Activated CD4-positive, alpha-beta memory T cell treated with anti-CD3 and anti-CD28 coated beads for 36 hours (primary cell): ENCODE measurements around the gene GNB4. TPM values are rescaled to one million over a fixed set of nuclear protein-coding genes. Genes with fewer than 3 reads are reported as not detected.

ENCODE experiments used
- CTCF ChIA-PET: fragments of 350-600 bp; sonication (Branson Sonifier 250); formaldehyde crosslinking; loops from one replicate; lab custom pipeline; 2021; ENCODE audit warnings: antibody characterized with exemption, inconsistent platforms; lab: Charles Lee
- POLR2A ChIA-PET: fragments of 350-600 bp; sonication (Branson Sonifier 250); formaldehyde crosslinking; loops from one replicate; lab custom pipeline; 2021; ENCODE audit warnings: antibody characterized with exemption; lab: Charles Lee
- DNase-seq: peaks from one replicate; pipeline ENCODE4 v3.0.0-alpha.2; 2020
- H3K27ac Mint-ChIP-seq: one replicate; pipeline ENCODE4 v1.8.0; 2021; ENCODE audit warnings: mixed read lengths
- H3K27me3 Mint-ChIP-seq: one replicate; pipeline ENCODE4 v1.8.0; 2021; ENCODE audit warnings: mixed read lengths
- H3K36me3 Mint-ChIP-seq: one replicate; pipeline ENCODE4 v1.8.0; 2021; ENCODE audit warnings: mixed read lengths
- H3K4me1 Mint-ChIP-seq: one replicate; pipeline ENCODE4 v1.8.0; 2021; ENCODE audit warnings: low read depth, mixed read lengths
- H3K4me3 Mint-ChIP-seq: one replicate; pipeline ENCODE4 v1.8.0; 2021; ENCODE audit warnings: mild to moderate bottlenecking, mixed read lengths
- H3K9me3 Mint-ChIP-seq: one replicate; pipeline ENCODE4 v1.8.0; 2021; ENCODE audit warnings: mixed read lengths
- intact Hi-C: fragments of 100-400 bp; cut with micrococcal nuclease; formaldehyde crosslinking; loops from one replicate; pipeline ENCODE4 v1.15.1; 2023
- total RNA-seq, 2 experiments: library from RNA; stranded (reverse); gene quantifications; one replicate each; pipeline ENCODE4 v1.2.3, GENCODE V29; 2021

GNB4 gene
- total RNA-seq, 2 experiments from 2014 or later: 0.51 to 0.59 TPM

- Mint-ChIP-seq H3K4me1 (no peaks in the 10 kb centered on the region), H3K4me3 (no peak overlapping the region), H3K27me3 (peaks cover 2% of the 10 kb centered on the region), H3K9me3 (no peaks in the 10 kb centered on the region), H3K27ac (no peak overlapping the region), H3K36me3 (no peaks in the 10 kb centered on the region)
- no peak for DNase-seq
- ChIA-PET CTCF (no interaction called here), POLR2A (no interaction called here)
- intact Hi-C loops: no loop called here
Measured at GRCh38 chr3:179432021-179432420, 19.2 kb downstream of the GNB4 start.

DNA sequence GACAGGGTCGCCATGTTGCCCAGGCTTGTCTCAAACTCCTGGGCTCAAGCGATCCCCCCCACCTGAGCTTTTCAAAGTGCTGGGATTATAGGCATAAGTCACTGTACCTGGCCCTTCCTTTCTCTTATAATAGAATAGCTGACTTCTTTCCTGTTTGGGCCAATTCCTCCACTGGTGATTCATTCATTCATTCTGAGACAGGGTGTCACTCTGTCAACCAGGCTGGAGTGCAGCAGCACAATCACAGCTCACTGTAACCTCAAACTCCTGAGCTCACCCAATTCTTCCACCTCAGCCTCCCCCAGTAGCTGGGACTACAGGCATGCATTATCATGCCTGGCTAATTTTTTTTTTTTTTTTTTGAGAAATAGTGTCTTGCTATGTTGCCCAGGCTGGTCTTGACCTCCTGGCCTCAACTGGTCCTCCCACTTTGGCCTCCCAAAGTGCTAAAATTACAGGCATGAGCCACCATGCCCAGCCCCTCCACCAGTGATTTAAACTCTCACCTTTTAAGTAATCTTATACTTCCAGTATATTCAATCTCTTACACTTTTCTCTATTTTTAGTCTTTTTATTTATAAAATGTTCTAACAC is 20.9 kb downstream of the GNB4 start:
- POLR2A ChIA-PET: no interaction called here
- H3K4me3 Mint-ChIP-seq: no peak overlapping the region
- H3K27me3 Mint-ChIP-seq: peaks cover 2% of the 10 kb centered on the region
- intact Hi-C loops: no loop called here
- CTCF ChIA-PET: no interaction called here
- H3K4me1 Mint-ChIP-seq: no peaks in the 10 kb centered on the region
- no peak overlapping the region for H3K27ac Mint-ChIP-seq
- H3K36me3 Mint-ChIP-seq: no peaks in the 10 kb centered on the region
- DNase-seq: no peak
- no peaks in the 10 kb centered on the region for H3K9me3 Mint-ChIP-seq

GRCh38 chr3:179428876-179429548 is 22.3 kb downstream of the GNB4 start:
- Mint-ChIP-seq H3K27ac (no peak overlapping the region), H3K27me3 (peaks cover 2% of the 10 kb centered on the region), H3K4me1 (no peaks in the 10 kb centered on the region), H3K36me3 (no peaks in the 10 kb centered on the region), H3K4me3 (no peak overlapping the region), H3K9me3 (no peaks in the 10 kb centered on the region)
- CTCF ChIA-PET: no interaction called here
- POLR2A ChIA-PET: no interaction called here
- no peak for DNase-seq
- intact Hi-C loops: no loop called here

DNA sequence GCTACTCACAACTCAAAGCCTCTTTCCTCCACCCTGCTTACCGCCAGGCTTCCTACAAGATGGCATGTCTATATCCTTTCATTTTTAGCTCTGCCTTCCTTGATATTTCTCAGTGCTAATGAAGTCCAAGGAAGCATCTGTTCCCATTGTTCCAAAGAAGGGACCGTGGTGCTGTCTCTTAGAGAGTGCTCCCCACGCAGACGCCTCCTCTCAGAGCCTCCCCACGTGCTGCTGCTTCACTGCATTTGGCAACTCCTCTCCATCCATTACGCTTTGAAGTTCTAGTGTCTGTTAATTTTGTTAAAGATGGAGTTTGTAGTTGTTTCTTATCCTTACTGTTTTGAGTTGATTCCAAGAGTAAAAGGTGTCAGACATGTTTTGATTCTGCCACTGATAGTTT is 26.2 kb downstream of the GNB4 start:
- intact Hi-C loops: no loop called here
- no peaks in the 10 kb centered on the region for H3K9me3 Mint-ChIP-seq

GRCh38 chr3:179421500-179421899 is 29.8 kb downstream of the GNB4 start:
- H3K27ac Mint-ChIP-seq: no peak overlapping the region
- ChIA-PET CTCF (interaction anchor here (0.6 kb wide), 1 partner anchor 32 kb away, joined by 3 read pairs; no protein-coding TSS in a partner anchor), POLR2A (no interaction called here)
- no peaks in the 10 kb centered on the region for H3K9me3 Mint-ChIP-seq
- intact Hi-C loops: no loop called here
- no peaks in the 10 kb centered on the region for H3K4me1 Mint-ChIP-seq
- H3K4me3 Mint-ChIP-seq: no peak overlapping the region
- H3K27me3 Mint-ChIP-seq: no peaks in the 10 kb centered on the region
- H3K36me3 Mint-ChIP-seq: no peaks in the 10 kb centered on the region
- no peak for DNase-seq

More for the DNA sequence above, 26.2 kb downstream of the GNB4 start:
- Mint-ChIP-seq H3K4me3 (no peak overlapping the region), H3K36me3 (no peaks in the 10 kb centered on the region), H3K27me3 (no peaks in the 10 kb centered on the region), H3K4me1 (no peaks in the 10 kb centered on the region), H3K27ac (no peak overlapping the region)
- DNase-seq: no peak
- ChIA-PET CTCF (no interaction called here), POLR2A (no interaction called here)

GRCh38 chr3:179418610-179419009 is 32.7 kb downstream of the GNB4 start:
- POLR2A ChIA-PET: no interaction called here
- DNase-seq: no peak
- no peaks in the 10 kb centered on the region for H3K27me3 Mint-ChIP-seq
- no peaks in the 10 kb centered on the region for H3K9me3 Mint-ChIP-seq
- no peak overlapping the region for H3K4me3 Mint-ChIP-seq
- CTCF ChIA-PET: no interaction called here
- H3K4me1 Mint-ChIP-seq: no peaks in the 10 kb centered on the region
- H3K27ac Mint-ChIP-seq: no peak overlapping the region
- no peaks in the 10 kb centered on the region for H3K36me3 Mint-ChIP-seq
- intact Hi-C loops: no loop called here

- ChIA-PET POLR2A (no interaction called here), CTCF (interaction anchor here (0.9 kb wide), 1 partner anchor 172 kb away, joined by 3 read pairs; no protein-coding TSS in a partner anchor)
- DNase-seq: no peak
- Mint-ChIP-seq H3K36me3 (no peaks in the 10 kb centered on the region), H3K27me3 (no peaks in the 10 kb centered on the region), H3K27ac (no peak overlapping the region), H3K4me3 (no peak overlapping the region), H3K9me3 (no peaks in the 10 kb centered on the region), H3K4me1 (no peaks in the 10 kb centered on the region)
- intact Hi-C loops: no loop called here
Measured at GRCh38 chr3:179416681-179417080, 34.6 kb downstream of the GNB4 start.

DNA sequence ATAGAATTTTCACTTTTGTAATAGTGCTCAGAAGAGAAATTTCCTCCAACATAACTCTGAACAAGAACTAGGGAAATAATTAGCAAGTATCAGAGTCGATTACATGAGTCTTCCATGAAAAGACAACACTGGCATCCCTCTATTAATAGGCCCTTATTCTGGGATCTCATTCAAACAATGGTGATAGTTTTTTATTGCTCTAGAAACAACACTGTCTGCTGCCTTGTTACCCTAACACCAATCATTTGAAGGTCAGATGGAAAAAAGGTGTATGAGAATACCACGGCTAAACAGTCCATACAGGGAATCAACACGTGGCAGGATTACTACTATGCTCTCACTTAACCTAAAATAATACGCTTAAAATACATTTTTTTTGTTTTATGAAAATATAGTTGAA is 35.9 kb downstream of the GNB4 start:
- Mint-ChIP-seq H3K36me3 (no peaks in the 10 kb centered on the region), H3K9me3 (no peaks in the 10 kb centered on the region), H3K27me3 (no peaks in the 10 kb centered on the region), H3K4me1 (no peaks in the 10 kb centered on the region), H3K27ac (no peak overlapping the region), H3K4me3 (no peak overlapping the region)
- CTCF ChIA-PET: no interaction called here
- intact Hi-C loops: no loop called here
- no peak for DNase-seq
- POLR2A ChIA-PET: no interaction called here

GRCh38 chr3:179414804-179415203 is 36.5 kb downstream of the GNB4 start:
- intact Hi-C loops: no loop called here
- Mint-ChIP-seq H3K36me3 (no peaks in the 10 kb centered on the region), H3K4me3 (no peak overlapping the region), H3K27ac (no peak overlapping the region), H3K4me1 (no peaks in the 10 kb centered on the region), H3K9me3 (no peaks in the 10 kb centered on the region), H3K27me3 (no peaks in the 10 kb centered on the region)
- no peak for DNase-seq
- POLR2A ChIA-PET: no interaction called here
- CTCF ChIA-PET: no interaction called here

- Mint-ChIP-seq H3K27ac (no peak overlapping the region), H3K4me1 (no peaks in the 10 kb centered on the region), H3K4me3 (no peak overlapping the region), H3K9me3 (no peaks in the 10 kb centered on the region), H3K27me3 (no peaks in the 10 kb centered on the region), H3K36me3 (no peaks in the 10 kb centered on the region)
- no peak for DNase-seq
- intact Hi-C loops: no loop called here
- ChIA-PET POLR2A (no interaction called here), CTCF (no interaction called here)
Measured at GRCh38 chr3:179410999-179411398, 40.3 kb downstream of the GNB4 start.

- no peaks in the 10 kb centered on the region for H3K36me3 Mint-ChIP-seq
Measured at GRCh38 chr3:179410331-179410730, 40.9 kb downstream of the GNB4 start.

DNA sequence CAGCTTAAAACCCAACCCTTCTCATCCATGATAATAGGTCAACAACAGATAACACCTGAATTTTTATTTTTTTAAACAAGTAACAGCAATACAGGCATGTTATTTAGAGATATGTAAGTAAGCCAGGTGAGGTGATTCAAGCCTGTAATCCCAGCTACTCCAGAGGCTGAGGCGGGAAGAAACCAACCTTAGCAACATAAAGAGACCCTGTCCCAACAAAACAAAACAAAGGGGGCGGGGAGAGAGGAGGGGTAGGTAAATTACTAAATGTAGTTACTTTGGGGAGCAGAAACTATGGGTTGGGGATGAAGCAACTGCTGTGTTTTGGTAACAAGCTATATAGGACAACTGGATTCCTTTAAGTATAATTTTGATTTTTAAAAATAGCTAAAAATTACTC is 47.0 kb downstream of the GNB4 start:
- ChIA-PET CTCF (no interaction called here), POLR2A (no interaction called here)
- H3K27me3 Mint-ChIP-seq: no peaks in the 10 kb centered on the region
- no peak overlapping the region for H3K27ac Mint-ChIP-seq
- DNase-seq: no peak
- H3K9me3 Mint-ChIP-seq: no peaks in the 10 kb centered on the region
- no peak overlapping the region for H3K4me3 Mint-ChIP-seq
- H3K36me3 Mint-ChIP-seq: peaks cover 15% of the 10 kb centered on the region
- no peaks in the 10 kb centered on the region for H3K4me1 Mint-ChIP-seq
- intact Hi-C loops: no loop called here

More at GRCh38 chr3:179410331-179410730, 40.9 kb downstream of the GNB4 start:
- no peaks in the 10 kb centered on the region for H3K27me3 Mint-ChIP-seq
- intact Hi-C loops: no loop called here
- ChIA-PET CTCF (no interaction called here), POLR2A (no interaction called here)
- H3K27ac Mint-ChIP-seq: no peak overlapping the region
- no peaks in the 10 kb centered on the region for H3K9me3 Mint-ChIP-seq
- H3K4me1 Mint-ChIP-seq: no peaks in the 10 kb centered on the region
- DNase-seq: no peak
- no peak overlapping the region for H3K4me3 Mint-ChIP-seq

DNA sequence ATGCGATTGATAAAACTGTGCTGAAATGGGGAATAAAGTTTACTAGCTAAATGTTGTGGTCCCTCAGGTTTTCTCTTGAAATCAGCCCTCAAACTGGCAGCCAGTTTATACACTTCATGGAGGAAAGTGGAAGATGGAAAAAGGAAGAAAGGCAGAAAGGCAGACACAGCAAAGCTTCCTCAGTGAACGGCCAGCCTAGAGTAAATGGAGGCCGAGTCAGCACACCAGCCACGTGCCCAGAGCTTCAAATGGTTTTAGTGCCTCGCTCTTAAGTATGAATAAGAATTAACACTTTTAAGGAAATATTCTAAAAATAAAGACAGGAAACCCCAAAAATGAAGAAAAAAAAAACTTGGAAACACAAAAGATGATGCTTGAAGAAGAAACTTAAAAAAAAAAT is 48.3 kb downstream of the GNB4 start:
- ChIA-PET POLR2A (no interaction called here), CTCF (interaction anchor here (0.9 kb wide), 1 partner anchor 13 kb away, joined by 3 read pairs; no protein-coding TSS in a partner anchor)
- Mint-ChIP-seq H3K9me3 (no peaks in the 10 kb centered on the region), H3K4me1 (no peaks in the 10 kb centered on the region), H3K4me3 (no peak overlapping the region), H3K36me3 (peaks cover 15% of the 10 kb centered on the region), H3K27ac (no peak overlapping the region), H3K27me3 (no peaks in the 10 kb centered on the region)
- DNase-seq: no peak
- intact Hi-C loops: no loop called here
